Activated T-helper 17 cell treated with anti-CD3 and anti-CD28 coated beads, Interleukin-2, amount 50 U/mL, for 72 hours (primary cell): ENCODE data around the gene POLR2B. TPM values are rescaled to one million over a fixed set of nuclear protein-coding genes. Genes with fewer than 3 reads are reported as not detected.

Experiments
- ATAC-seq: fragments of 150-1000 bp; cut with Tn5 transposase; replicated peaks from 2 replicates; pipeline ENCODE4 v1.10.0; 2021; ENCODE audit warnings: mild to moderate bottlenecking, moderate library complexity
- H3K27ac Mint-ChIP-seq: one replicate; pipeline ENCODE4 v1.8.0; 2022; ENCODE audit warnings: mixed read lengths
- H3K27me3 Mint-ChIP-seq: one replicate; pipeline ENCODE4 v1.8.0; 2022; ENCODE audit warnings: mixed read lengths
- H3K36me3 Mint-ChIP-seq: one replicate; pipeline ENCODE4 v1.8.0; 2022; ENCODE audit warnings: low read depth, mild to moderate bottlenecking, mixed read lengths
- H3K4me1 Mint-ChIP-seq: one replicate; pipeline ENCODE4 v1.8.0; 2022; ENCODE audit warnings: mixed read lengths
- H3K4me3 Mint-ChIP-seq: one replicate; pipeline ENCODE4 v1.8.0; 2022; ENCODE audit warnings: mild to moderate bottlenecking, mixed read lengths
- H3K9me3 Mint-ChIP-seq: one replicate; pipeline ENCODE4 v1.8.0; 2022; ENCODE audit warnings: mixed read lengths
- total RNA-seq, 2 donors: library from RNA; stranded (reverse); gene quantifications; one replicate each; pipeline ENCODE4 v1.2.3, GENCODE V29; 2022

The POLR2B gene
- total RNA-seq, 2 donors from 2014 or later = 105 to 133 TPM

- no peak overlapping the region for H3K27ac Mint-ChIP-seq
- H3K27me3 Mint-ChIP-seq = peaks cover 30% of the 10 kb centered on the region
- H3K9me3 Mint-ChIP-seq = no peaks in the 10 kb centered on the region
- H3K4me1 Mint-ChIP-seq = no peaks in the 10 kb centered on the region
- H3K36me3 Mint-ChIP-seq = no peaks in the 10 kb centered on the region
- no peak for ATAC-seq
- no peak overlapping the region for H3K4me3 Mint-ChIP-seq
Measured at GRCh38 chr4:57075367-57075766, 96.7 kb downstream of the POLR2B start.

- no peaks in the 10 kb centered on the region for H3K9me3 Mint-ChIP-seq
- H3K4me3 Mint-ChIP-seq = no peak overlapping the region
- H3K36me3 Mint-ChIP-seq = no peaks in the 10 kb centered on the region
- H3K4me1 Mint-ChIP-seq = no peaks in the 10 kb centered on the region
- H3K27me3 Mint-ChIP-seq = peaks cover 36% of the 10 kb centered on the region
- H3K27ac Mint-ChIP-seq = no peak overlapping the region
- no peak for ATAC-seq
Measured at GRCh38 chr4:57076646-57077045, 98.0 kb downstream of the POLR2B start.

- Mint-ChIP-seq H3K4me3 (no peak overlapping the region), H3K36me3 (no peaks in the 10 kb centered on the region), H3K4me1 (no peaks in the 10 kb centered on the region), H3K27ac (no peak overlapping the region), H3K27me3 (peaks cover 39% of the 10 kb centered on the region), H3K9me3 (no peaks in the 10 kb centered on the region)
- ATAC-seq = no peak
Measured at GRCh38 chr4:57077550-57078343, 99.1 kb downstream of the POLR2B start.

GRCh38 chr4:57078685-57079521, 100.2 kb downstream of the POLR2B start:
- Mint-ChIP-seq H3K4me3 (no peak overlapping the region), H3K9me3 (no peaks in the 10 kb centered on the region), H3K36me3 (no peaks in the 10 kb centered on the region), H3K27ac (no peak overlapping the region), H3K4me1 (no peaks in the 10 kb centered on the region), H3K27me3 (peaks cover 35% of the 10 kb centered on the region)
- no peak for ATAC-seq

Other genes with a start within 250 kb of the POLR2B start
- not detected for gene SPINK2, start 157.2 kb upstream of the POLR2B start, total RNA-seq
- 10 to 100 TPM; 39.5 to 51.8 TPM for gene REST, start 71.0 kb upstream of the POLR2B start, total RNA-seq
- 10 to 100 TPM; 18.8 to 19.7 TPM for gene NOA1, start 1.3 kb upstream of the POLR2B start, total RNA-seq
- not detected for gene IGFBP7, start 131.5 kb downstream of the POLR2B start, total RNA-seq